ENCODE results near the gene RFPL3.

Gene RFPL3

GRCh38 chr22:32313532-32313931 lies 44.1 kb upstream of the RFPL3 start:
- no peaks in the 10 kb centered on the region for H3K9me3 ChIP-seq (ENCODE audit: insufficient read depth, low read length, severe bottlenecking)
- H4K20me1 ChIP-seq (ENCODE audit: insufficient read depth, low read length), result 0 out of 2 replicates have a peak, but pooled peaks cover 3% of the 10 kb centered on the region
- no peak overlapping the region for H3K9ac ChIP-seq (ENCODE audit: low read depth, low read length)
- H3K27me3 ChIP-seq (ENCODE audit: insufficient read depth, low read length, poor library complexity), result peaks cover 11% of the 10 kb centered on the region
- no peaks in the 10 kb centered on the region for H3K36me3 ChIP-seq (ENCODE audit: insufficient read depth, low read length)
- no peaks in the 10 kb centered on the region for H3K79me2 ChIP-seq (ENCODE audit: insufficient read depth, low read length)
- no peaks in the 10 kb centered on the region for H3K4me1 ChIP-seq (ENCODE audit: insufficient read depth, low read length)
- H3K27ac ChIP-seq (ENCODE audit: low read length), result no peak overlapping the region
- no peak overlapping the region for H3K4me3 ChIP-seq (ENCODE audit: low read depth in 1 of 2, low read length in 2 of 2)
- no peak for ATAC-seq (ENCODE audit: insufficient read depth, low read depth)
- H3K4me2 ChIP-seq (ENCODE audit: insufficient read depth, low read length), result no peak overlapping the region
- DNase-seq, result no peak
- TF ChIP-seq EZH2 (IDR thresholded peaks at IDR 0.05; ENCODE audit: borderline replicate concordance, low read depth, low read length, severe bottlenecking) (no peak), CTCF (IDR thresholded peaks at IDR 0.05; ENCODE audit: borderline replicate concordance, extremely low read depth, low read length, poor library complexity, severe bottlenecking) (no peak)
- no peak overlapping the region for H2AFZ ChIP-seq (ENCODE audit: low read depth, low read length)

- Histone ChIP-seq H3K9ac (ENCODE audit: low read depth, low read length) (no peak overlapping the region), H3K9me3 (ENCODE audit: insufficient read depth, low read length, severe bottlenecking) (no peaks in the 10 kb centered on the region), H3K4me3 (ENCODE audit: low read depth in 1 of 2, low read length in 2 of 2) (no peak overlapping the region), H4K20me1 (ENCODE audit: insufficient read depth, low read length) (no peaks in the 10 kb centered on the region), H2AFZ (ENCODE audit: low read depth, low read length) (no peak overlapping the region), H3K79me2 (ENCODE audit: insufficient read depth, low read length) (no peaks in the 10 kb centered on the region), H3K27me3 (ENCODE audit: insufficient read depth, low read length, poor library complexity) (peaks cover 11% of the 10 kb centered on the region), H3K36me3 (ENCODE audit: insufficient read depth, low read length) (no peaks in the 10 kb centered on the region), H3K27ac (ENCODE audit: low read length) (no peak overlapping the region), H3K4me2 (ENCODE audit: insufficient read depth, low read length) (no peak overlapping the region), H3K4me1 (ENCODE audit: insufficient read depth, low read length) (no peaks in the 10 kb centered on the region)
- no peak for TF ChIP-seq EZH2 (IDR thresholded peaks at IDR 0.05; ENCODE audit: borderline replicate concordance, low read depth, low read length, severe bottlenecking)
- no peak for TF ChIP-seq CTCF (IDR thresholded peaks at IDR 0.05; ENCODE audit: borderline replicate concordance, extremely low read depth, low read length, poor library complexity, severe bottlenecking)
- DNase-seq (no peak), ATAC-seq (ENCODE audit: insufficient read depth, low read depth) (no peak)
These were observed 40.1 kb upstream of the RFPL3 start for GRCh38 chr22:32317524-32317923.

- Histone ChIP-seq H3K9ac (ENCODE audit: low read depth, low read length) (no peak overlapping the region), H3K9me3 (ENCODE audit: insufficient read depth, low read length, severe bottlenecking) (no peaks in the 10 kb centered on the region), H2AFZ (ENCODE audit: low read depth, low read length) (no peak overlapping the region), H3K27ac (ENCODE audit: low read length) (no peak overlapping the region), H4K20me1 (ENCODE audit: insufficient read depth, low read length) (no peaks in the 10 kb centered on the region), H3K27me3 (ENCODE audit: insufficient read depth, low read length, poor library complexity) (peaks cover 11% of the 10 kb centered on the region), H3K4me3 (ENCODE audit: low read depth in 1 of 2, low read length in 2 of 2) (no peak overlapping the region), H3K36me3 (ENCODE audit: insufficient read depth, low read length) (no peaks in the 10 kb centered on the region), H3K79me2 (ENCODE audit: insufficient read depth, low read length) (no peaks in the 10 kb centered on the region), H3K4me2 (ENCODE audit: insufficient read depth, low read length) (no peak overlapping the region), H3K4me1 (ENCODE audit: insufficient read depth, low read length) (no peaks in the 10 kb centered on the region)
- TF ChIP-seq CTCF (IDR thresholded peaks at IDR 0.05; ENCODE audit: borderline replicate concordance, extremely low read depth, low read length, poor library complexity, severe bottlenecking) (no peak), EZH2 (IDR thresholded peaks at IDR 0.05; ENCODE audit: borderline replicate concordance, low read depth, low read length, severe bottlenecking) (no peak)
- ATAC-seq (ENCODE audit: insufficient read depth, low read depth), result no peak
- DNase-seq, result no peak
These were observed 39.3 kb upstream of the RFPL3 start for GRCh38 chr22:32318361-32318760.

GRCh38 chr22:32319861-32320406 lies 37.7 kb upstream of the RFPL3 start:
- Histone ChIP-seq H3K4me1 (ENCODE audit: insufficient read depth, low read length) (no peaks in the 10 kb centered on the region), H2AFZ (ENCODE audit: low read depth, low read length) (no peak overlapping the region), H3K79me2 (ENCODE audit: insufficient read depth, low read length) (no peaks in the 10 kb centered on the region), H3K27me3 (ENCODE audit: insufficient read depth, low read length, poor library complexity) (peaks cover 7% of the 10 kb centered on the region), H3K27ac (ENCODE audit: low read length) (no peak overlapping the region), H3K36me3 (ENCODE audit: insufficient read depth, low read length) (no peaks in the 10 kb centered on the region), H3K9me3 (ENCODE audit: insufficient read depth, low read length, severe bottlenecking) (no peaks in the 10 kb centered on the region), H3K4me3 (ENCODE audit: low read depth in 1 of 2, low read length in 2 of 2) (no peak overlapping the region), H3K4me2 (ENCODE audit: insufficient read depth, low read length) (no peak overlapping the region), H4K20me1 (ENCODE audit: insufficient read depth, low read length) (no peaks in the 10 kb centered on the region), H3K9ac (ENCODE audit: low read depth, low read length) (no peak overlapping the region)
- ATAC-seq (ENCODE audit: insufficient read depth, low read depth) (no peak), DNase-seq (no peak)
- TF ChIP-seq CTCF (IDR thresholded peaks at IDR 0.05; ENCODE audit: borderline replicate concordance, extremely low read depth, low read length, poor library complexity, severe bottlenecking) (no peak), EZH2 (IDR thresholded peaks at IDR 0.05; ENCODE audit: borderline replicate concordance, low read depth, low read length, severe bottlenecking) (no peak)

All from DND-41 (cell line).